ENCODE measurements around the gene RASSF1. TPM values are rescaled to one million over a fixed set of nuclear protein-coding genes. Genes with fewer than 3 reads are reported as not detected.
A peak's percentile ranks its signal among the peaks of the same experiment; 100 is the strongest.

RASSF1 gene
- total and polyA plus RNA-seq, 2 of the 13 experiments (the other 11 are each of a cell fraction or from before 2014, with no cell fraction given), result 10.2 to 27.5 TPM

DNA sequence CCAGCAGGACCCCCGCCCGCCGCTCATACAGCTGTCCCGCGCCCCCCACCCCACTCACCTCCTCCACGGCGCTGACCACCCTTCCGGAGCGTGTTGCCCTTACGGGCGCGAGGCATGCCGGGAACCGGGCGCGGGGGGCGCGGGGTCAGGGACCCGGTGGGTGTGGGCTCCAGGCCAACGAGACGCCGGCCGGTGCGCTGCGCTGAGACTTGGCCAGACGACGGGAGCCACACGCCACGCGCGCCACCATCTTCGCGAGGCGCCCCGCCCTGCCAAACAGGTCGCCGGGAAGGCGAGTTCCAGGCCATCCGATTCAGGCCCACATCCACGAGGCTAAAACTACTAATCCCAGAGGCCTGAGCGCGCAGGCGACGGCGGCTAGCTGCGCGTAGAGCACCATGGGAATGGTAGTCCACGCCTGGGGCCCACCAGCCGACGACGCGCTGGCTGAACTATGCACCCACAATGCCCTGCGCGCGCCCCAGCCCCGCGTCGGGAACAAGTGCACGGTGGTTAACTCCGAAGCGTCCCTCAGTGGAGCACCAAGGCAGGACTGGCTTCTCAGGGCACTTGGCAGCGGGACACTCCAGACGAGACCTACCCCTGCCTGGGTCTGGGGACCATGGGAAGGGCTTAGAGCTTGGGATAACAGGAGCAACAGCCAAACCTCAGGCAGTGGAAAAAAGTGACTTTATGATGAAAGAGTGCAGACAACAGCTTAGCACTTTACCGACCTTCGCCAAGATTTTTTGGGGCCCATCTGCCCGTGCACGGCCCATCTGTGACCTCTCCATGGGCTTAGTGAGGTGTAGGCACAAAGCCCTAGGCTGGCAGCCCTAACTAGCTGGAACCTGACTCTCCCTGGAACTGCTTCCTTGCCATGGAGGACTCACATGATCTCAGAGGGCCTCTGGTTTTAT is 48.2 kb downstream of the RASSF1 start, which contains the start of gene IFRD2 (continued):
- no peak for TF ChIP-seq ZFYVE20 (CRISPR knock-in tag; IDR thresholded peaks at IDR 0.05; ENCODE audit: borderline replicate concordance, low read depth)
- TF ChIP-seq POLR2A (IDR thresholded peaks at IDR 0.05; ENCODE audit: insufficient read depth in 1 of 2, low read depth in 2 of 2, low read length in 2 of 2), result peak in 1 of 2 experiments; percentile 73; a peak in 2 of 4 replicates
- TF ChIP-seq, protein P1, sequence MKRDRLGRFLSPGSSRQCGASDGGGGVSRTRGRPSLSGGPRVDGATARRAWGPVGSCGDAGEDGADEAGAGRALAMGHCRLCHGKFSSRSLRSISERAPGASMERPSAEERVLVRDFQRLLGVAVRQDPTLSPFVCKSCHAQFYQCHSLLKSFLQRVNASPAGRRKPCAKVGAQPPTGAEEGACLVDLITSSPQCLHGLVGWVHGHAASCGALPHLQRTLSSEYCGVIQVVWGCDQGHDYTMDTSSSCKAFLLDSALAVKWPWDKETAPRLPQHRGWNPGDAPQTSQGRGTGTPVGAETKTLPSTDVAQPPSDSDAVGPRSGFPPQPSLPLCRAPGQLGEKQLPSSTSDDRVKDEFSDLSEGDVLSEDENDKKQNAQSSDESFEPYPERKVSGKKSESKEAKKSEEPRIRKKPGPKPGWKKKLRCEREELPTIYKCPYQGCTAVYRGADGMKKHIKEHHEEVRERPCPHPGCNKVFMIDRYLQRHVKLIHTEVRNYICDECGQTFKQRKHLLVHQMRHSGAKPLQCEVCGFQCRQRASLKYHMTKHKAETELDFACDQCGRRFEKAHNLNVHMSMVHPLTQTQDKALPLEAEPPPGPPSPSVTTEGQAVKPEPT (CRISPR knock-in tag; IDR thresholded peaks at IDR 0.05; ENCODE audit: low read depth), result no peak
- TF ChIP-seq, protein P2, sequence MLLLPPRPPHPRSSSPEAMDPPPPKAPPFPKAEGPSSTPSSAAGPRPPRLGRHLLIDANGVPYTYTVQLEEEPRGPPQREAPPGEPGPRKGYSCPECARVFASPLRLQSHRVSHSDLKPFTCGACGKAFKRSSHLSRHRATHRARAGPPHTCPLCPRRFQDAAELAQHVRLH (CRISPR knock-in tag; IDR thresholded peaks at IDR 0.05; ENCODE audit: borderline replicate concordance, low read depth), result peak; percentile 89; the same call in 1 of the 2 replicates
- no peak for TF ChIP-seq RFX3 (CRISPR knock-in tag; IDR thresholded peaks at IDR 0.05)
- peak; percentile 81 for TF ChIP-seq ZBTB38 (CRISPR knock-in tag; IDR thresholded peaks at IDR 0.05)
- TF ChIP-seq, protein P3, sequence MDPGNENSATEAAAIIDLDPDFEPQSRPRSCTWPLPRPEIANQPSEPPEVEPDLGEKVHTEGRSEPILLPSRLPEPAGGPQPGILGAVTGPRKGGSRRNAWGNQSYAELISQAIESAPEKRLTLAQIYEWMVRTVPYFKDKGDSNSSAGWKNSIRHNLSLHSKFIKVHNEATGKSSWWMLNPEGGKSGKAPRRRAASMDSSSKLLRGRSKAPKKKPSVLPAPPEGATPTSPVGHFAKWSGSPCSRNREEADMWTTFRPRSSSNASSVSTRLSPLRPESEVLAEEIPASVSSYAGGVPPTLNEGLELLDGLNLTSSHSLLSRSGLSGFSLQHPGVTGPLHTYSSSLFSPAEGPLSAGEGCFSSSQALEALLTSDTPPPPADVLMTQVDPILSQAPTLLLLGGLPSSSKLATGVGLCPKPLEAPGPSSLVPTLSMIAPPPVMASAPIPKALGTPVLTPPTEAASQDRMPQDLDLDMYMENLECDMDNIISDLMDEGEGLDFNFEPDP (CRISPR knock-in tag; conservative IDR thresholded peaks at IDR 0.05), result no peak
- no peak; the same call in 1 of the 2 replicates for TF ChIP-seq HNRNPL (IDR thresholded peaks at IDR 0.05; ENCODE audit: low read depth, low read length)
- TF ChIP-seq ZNF12 (CRISPR knock-in tag; IDR thresholded peaks at IDR 0.05), result no peak
- TF ChIP-seq, protein P4, sequence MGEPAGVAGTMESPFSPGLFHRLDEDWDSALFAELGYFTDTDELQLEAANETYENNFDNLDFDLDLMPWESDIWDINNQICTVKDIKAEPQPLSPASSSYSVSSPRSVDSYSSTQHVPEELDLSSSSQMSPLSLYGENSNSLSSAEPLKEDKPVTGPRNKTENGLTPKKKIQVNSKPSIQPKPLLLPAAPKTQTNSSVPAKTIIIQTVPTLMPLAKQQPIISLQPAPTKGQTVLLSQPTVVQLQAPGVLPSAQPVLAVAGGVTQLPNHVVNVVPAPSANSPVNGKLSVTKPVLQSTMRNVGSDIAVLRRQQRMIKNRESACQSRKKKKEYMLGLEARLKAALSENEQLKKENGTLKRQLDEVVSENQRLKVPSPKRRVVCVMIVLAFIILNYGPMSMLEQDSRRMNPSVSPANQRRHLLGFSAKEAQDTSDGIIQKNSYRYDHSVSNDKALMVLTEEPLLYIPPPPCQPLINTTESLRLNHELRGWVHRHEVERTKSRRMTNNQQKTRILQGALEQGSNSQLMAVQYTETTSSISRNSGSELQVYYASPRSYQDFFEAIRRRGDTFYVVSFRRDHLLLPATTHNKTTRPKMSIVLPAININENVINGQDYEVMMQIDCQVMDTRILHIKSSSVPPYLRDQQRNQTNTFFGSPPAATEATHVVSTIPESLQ (CRISPR knock-in tag; conservative IDR thresholded peaks at IDR 0.05), result no peak
- peak; percentile 29; the same call in 1 of the 2 replicates for TF ChIP-seq ZNF224 (CRISPR knock-in tag; IDR thresholded peaks at IDR 0.05)
- TF ChIP-seq PAF1 (CRISPR knock-in tag; IDR thresholded peaks at IDR 0.05), result no peak
- 0 out of 2 replicates have a peak, but pooled peaks have one; percentile 38 for TF ChIP-seq ZKSCAN5 (CRISPR knock-in tag; IDR thresholded peaks at IDR 0.05)
- TF ChIP-seq, protein P5, sequence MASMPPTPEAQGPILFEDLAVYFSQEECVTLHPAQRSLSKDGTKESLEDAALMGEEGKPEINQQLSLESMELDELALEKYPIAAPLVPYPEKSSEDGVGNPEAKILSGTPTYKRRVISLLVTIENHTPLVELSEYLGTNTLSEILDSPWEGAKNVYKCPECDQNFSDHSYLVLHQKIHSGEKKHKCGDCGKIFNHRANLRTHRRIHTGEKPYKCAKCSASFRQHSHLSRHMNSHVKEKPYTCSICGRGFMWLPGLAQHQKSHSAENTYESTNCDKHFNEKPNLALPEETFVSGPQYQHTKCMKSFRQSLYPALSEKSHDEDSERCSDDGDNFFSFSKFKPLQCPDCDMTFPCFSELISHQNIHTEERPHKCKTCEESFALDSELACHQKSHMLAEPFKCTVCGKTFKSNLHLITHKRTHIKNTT (CRISPR knock-in tag; IDR thresholded peaks at IDR 0.05), result peak; percentile 99; the same call in 1 of the 2 replicates
- peak; percentile 59; the same call in 1 of the 2 replicates for TF ChIP-seq SALL2 (CRISPR knock-in tag; IDR thresholded peaks at IDR 0.05)
- TF ChIP-seq NFKBIZ (CRISPR knock-in tag; IDR thresholded peaks at IDR 0.05), result 0 out of 2 replicates have a peak, but pooled peaks have one; percentile 52
- no peak for TF ChIP-seq MTF2 (CRISPR knock-in tag; IDR thresholded peaks at IDR 0.05; ENCODE audit: borderline replicate concordance)
- TF ChIP-seq, protein P6, sequence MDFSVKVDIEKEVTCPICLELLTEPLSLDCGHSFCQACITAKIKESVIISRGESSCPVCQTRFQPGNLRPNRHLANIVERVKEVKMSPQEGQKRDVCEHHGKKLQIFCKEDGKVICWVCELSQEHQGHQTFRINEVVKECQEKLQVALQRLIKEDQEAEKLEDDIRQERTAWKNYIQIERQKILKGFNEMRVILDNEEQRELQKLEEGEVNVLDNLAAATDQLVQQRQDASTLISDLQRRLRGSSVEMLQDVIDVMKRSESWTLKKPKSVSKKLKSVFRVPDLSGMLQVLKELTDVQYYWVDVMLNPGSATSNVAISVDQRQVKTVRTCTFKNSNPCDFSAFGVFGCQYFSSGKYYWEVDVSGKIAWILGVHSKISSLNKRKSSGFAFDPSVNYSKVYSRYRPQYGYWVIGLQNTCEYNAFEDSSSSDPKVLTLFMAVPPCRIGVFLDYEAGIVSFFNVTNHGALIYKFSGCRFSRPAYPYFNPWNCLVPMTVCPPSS (IDR thresholded peaks at IDR 0.05), result no peak
- TF ChIP-seq PITX1 (CRISPR knock-in tag; IDR thresholded peaks at IDR 0.05), result peak; percentile 62
- TF ChIP-seq ZNF3 (CRISPR knock-in tag; IDR thresholded peaks at IDR 0.05), result no peak
- TF ChIP-seq TOE1 (CRISPR knock-in tag; IDR thresholded peaks at IDR 0.05), result no peak
- no peak for TF ChIP-seq ARID2 (CRISPR knock-in tag; IDR thresholded peaks at IDR 0.05; ENCODE audit: borderline replicate concordance)
